ENCODE results near the gene RSPH9. TPM values are rescaled to one million over a fixed set of nuclear protein-coding genes. Genes with fewer than 3 reads are reported as not detected.
"Not testable (repeated sequence)": the region's sequence is repeated elsewhere in the genome, so short reads cannot be mapped to it uniquely, and the experiment has no call there.

Gene RSPH9
- total RNA-seq, 2 experiments from 2014 or later = not detected

- Mint-ChIP-seq H3K36me3 (no peaks in the 10 kb centered on the region), H3K9me3 (no peaks in the 10 kb centered on the region), H3K27me3 (peaks cover 24% of the 10 kb centered on the region), H3K4me3 (no peak overlapping the region), H3K4me1 (no peaks in the 10 kb centered on the region), H3K27ac (no peak overlapping the region)
- no peak for DNase-seq
- ATAC-seq (ENCODE audit: low read depth) = no peak
- POLR2A ChIA-PET = interaction anchor here (1.2 kb wide), 1 partner anchor 7 kb away, joined by 3 read pairs; no protein-coding TSS in a partner anchor
These were observed 50.6 kb downstream of the RSPH9 start for GRCh38 chr6:43695215-43695966.

DNA sequence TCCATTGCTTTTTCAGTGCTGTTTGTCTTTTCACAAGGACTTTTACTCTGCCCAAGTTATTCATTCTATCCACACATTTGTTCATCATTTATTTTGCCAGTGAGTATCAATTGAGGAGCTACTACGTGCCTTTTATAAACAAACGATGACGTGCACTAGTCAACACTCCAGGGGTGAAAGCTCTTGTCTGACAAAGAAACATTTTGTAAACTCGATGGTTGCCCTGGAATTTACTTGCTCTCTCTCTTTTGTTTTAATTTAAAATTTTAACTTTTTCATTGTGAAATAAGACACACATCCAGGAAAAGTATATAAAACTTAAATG is 51.1 kb downstream of the RSPH9 start:
- no peaks in the 10 kb centered on the region for H3K4me1 Mint-ChIP-seq
- no peaks in the 10 kb centered on the region for H3K9me3 Mint-ChIP-seq
- H3K4me3 Mint-ChIP-seq = no peak overlapping the region
- DNase-seq (no peak), ATAC-seq (ENCODE audit: low read depth) (no peak)
- POLR2A ChIA-PET = interaction anchor here (1.2 kb wide), 1 partner anchor 8 kb away, joined by 3 read pairs; no protein-coding TSS in a partner anchor
- peaks cover 26% of the 10 kb centered on the region for H3K27me3 Mint-ChIP-seq
- H3K36me3 Mint-ChIP-seq = no peaks in the 10 kb centered on the region
- H3K27ac Mint-ChIP-seq = no peak overlapping the region

DNA sequence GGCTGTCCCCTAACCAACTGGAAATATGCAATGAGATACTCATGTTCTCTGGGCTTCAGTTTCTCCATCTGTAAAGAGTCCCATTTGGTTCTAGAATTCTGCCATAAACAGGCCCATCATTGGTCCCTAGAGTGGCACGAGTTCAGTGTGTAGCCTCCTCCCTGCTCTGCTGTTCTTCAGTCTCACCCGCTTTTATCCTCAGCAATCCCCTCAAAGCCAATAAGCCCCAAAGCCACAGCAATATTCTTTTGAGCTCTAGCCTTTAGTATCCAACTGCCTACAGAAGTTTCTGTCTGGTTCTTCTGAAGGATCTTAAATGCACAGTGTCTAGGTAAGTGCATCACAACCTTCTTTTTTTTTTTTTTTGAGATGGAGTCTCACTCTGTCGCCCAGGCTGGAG is 52.6 kb downstream of the RSPH9 start:
- no peak for ATAC-seq (ENCODE audit: low read depth)
- DNase-seq = no peak
- Mint-ChIP-seq H3K4me1 (no peaks in the 10 kb centered on the region), H3K9me3 (no peaks in the 10 kb centered on the region), H3K4me3 (no peak overlapping the region), H3K27me3 (peaks cover 28% of the 10 kb centered on the region), H3K27ac (no peak overlapping the region), H3K36me3 (no peaks in the 10 kb centered on the region)
- POLR2A ChIA-PET = no interaction called here

- DNase-seq (no peak), ATAC-seq (ENCODE audit: low read depth) (no peak)
- no peaks in the 10 kb centered on the region for H3K4me1 Mint-ChIP-seq
- no peak overlapping the region for H3K27ac Mint-ChIP-seq
- H3K27me3 Mint-ChIP-seq = peaks cover 34% of the 10 kb centered on the region
- POLR2A ChIA-PET = no interaction called here
- H3K4me3 Mint-ChIP-seq = no peak overlapping the region
- H3K9me3 Mint-ChIP-seq = no peaks in the 10 kb centered on the region
- H3K36me3 Mint-ChIP-seq = no peaks in the 10 kb centered on the region
These were observed 53.9 kb downstream of the RSPH9 start for GRCh38 chr6:43698584-43699349.

DNA sequence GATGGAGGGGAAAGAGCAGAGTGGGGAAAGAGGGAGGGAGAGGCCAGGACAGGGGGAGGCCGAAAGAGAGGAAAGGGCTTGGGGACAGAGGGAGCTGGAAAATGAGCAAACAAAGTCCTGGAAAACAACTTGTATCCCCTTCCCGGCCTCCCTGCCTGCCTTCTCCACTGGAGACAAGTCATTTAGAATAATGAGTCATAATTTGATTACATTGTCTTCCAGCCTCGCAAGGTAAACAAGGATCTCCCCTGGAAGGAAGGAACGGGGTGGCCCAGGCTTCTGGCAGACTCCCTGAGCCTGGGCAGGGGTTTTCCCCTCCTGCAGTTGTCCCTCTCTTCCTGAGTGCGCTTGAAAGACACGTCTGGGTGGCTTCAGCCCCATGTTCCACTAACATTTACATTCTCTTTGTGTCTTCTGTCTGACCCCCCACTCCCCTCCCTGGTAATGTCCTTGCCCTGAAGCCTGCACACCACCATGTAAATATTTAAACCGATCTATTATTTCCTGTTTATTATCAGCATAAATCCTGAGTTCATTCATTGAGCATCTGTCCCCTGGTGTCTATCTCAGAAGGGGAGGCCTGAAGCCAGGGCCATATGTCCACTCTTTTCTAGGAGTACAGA is 54.8 kb downstream of the RSPH9 start:
- POLR2A ChIA-PET = no interaction called here
- no peak overlapping the region for H3K27ac Mint-ChIP-seq
- H3K4me1 Mint-ChIP-seq = no peaks in the 10 kb centered on the region
- DNase-seq (no peak), ATAC-seq (ENCODE audit: low read depth) (no peak)
- peaks cover 40% of the 10 kb centered on the region for H3K27me3 Mint-ChIP-seq
- H3K36me3 Mint-ChIP-seq = no peaks in the 10 kb centered on the region
- no peaks in the 10 kb centered on the region for H3K9me3 Mint-ChIP-seq
- no peak overlapping the region for H3K4me3 Mint-ChIP-seq

GRCh38 chr6:43700939-43701560 is 56.2 kb downstream of the RSPH9 start:
- ATAC-seq (ENCODE audit: low read depth); H3K9me3 Mint-ChIP-seq; H3K4me3 Mint-ChIP-seq; H3K4me1 Mint-ChIP-seq; DNase-seq; H3K36me3 Mint-ChIP-seq; POLR2A ChIA-PET; H3K27ac Mint-ChIP-seq: not testable (repeated sequence)
- H3K27me3 Mint-ChIP-seq = peaks cover 48% of the 10 kb centered on the region

GRCh38 chr6:43702171-43702533 is 57.3 kb downstream of the RSPH9 start:
- H3K27me3 Mint-ChIP-seq = peaks cover 58% of the 10 kb centered on the region

DNA sequence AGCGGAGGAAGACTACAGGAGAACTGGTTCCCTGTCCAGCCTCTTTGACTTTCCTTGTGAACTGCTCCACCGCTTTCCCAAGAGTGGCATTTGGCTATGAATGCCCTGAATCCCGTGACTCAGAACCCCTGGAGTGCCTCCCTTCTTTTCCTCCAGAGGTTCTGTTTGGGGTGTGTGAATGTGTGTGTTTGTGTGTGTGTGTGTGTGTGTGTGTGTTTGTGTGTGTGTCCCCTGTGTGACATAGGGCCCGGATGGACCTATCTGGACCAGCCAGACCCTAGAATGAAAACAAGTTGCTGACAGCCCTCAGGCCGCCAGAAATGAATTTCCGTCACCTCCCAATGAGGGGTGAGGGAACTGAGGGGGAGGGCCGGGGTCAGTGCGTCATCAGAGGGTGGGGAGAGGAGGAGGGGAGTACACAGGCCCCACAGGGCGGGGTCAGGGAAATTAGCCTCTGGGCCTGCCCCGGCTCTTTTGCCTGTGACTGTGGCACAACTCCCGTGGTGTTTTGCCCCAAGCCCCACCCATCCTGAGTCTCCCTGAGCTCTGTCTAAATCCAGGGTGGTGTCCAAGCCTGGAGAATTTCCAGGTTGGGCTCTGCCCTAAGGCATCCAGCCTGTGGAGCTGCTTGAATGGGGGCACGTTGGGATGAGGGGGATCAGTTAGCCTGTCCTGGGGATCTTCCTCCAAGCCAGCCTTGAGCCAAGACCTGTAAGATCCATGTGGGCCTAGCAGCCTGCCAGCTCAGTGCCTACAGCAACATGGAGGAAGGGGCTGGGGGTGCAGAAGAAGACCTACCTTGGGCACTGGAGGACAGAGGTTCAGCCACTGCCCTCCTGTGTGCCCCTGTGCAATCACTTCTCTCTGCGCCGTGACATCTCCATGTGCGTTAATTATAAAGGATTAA is 58.0 kb downstream of the RSPH9 start:
- ATAC-seq (ENCODE audit: low read depth) (peak; percentile 34), DNase-seq (no peak)
- Mint-ChIP-seq H3K4me1 (peaks cover 5% of the 10 kb centered on the region), H3K27ac (peak overlapping the region; percentile 19), H3K36me3 (no peaks in the 10 kb centered on the region), H3K27me3 (peaks cover 60% of the 10 kb centered on the region), H3K4me3 (no peak overlapping the region), H3K9me3 (no peaks in the 10 kb centered on the region)
- POLR2A ChIA-PET = no interaction called here

More at GRCh38 chr6:43702171-43702533, 57.3 kb downstream of the RSPH9 start:
- H3K9me3 Mint-ChIP-seq = no peaks in the 10 kb centered on the region
- no peaks in the 10 kb centered on the region for H3K36me3 Mint-ChIP-seq
- ATAC-seq (ENCODE audit: low read depth) = no peak
- POLR2A ChIA-PET = no interaction called here
- peaks cover 5% of the 10 kb centered on the region for H3K4me1 Mint-ChIP-seq
- H3K27ac Mint-ChIP-seq = no peak overlapping the region
- no peak overlapping the region for H3K4me3 Mint-ChIP-seq
- no peak for DNase-seq

GRCh38 chr6:43703512-43704429 is 58.9 kb downstream of the RSPH9 start:
- Mint-ChIP-seq H3K9me3 (no peaks in the 10 kb centered on the region), H3K4me3 (no peak overlapping the region), H3K27me3 (peaks cover 55% of the 10 kb centered on the region), H3K36me3 (no peaks in the 10 kb centered on the region), H3K27ac (no peak overlapping the region), H3K4me1 (peaks cover 5% of the 10 kb centered on the region)
- DNase-seq (no peak), ATAC-seq (ENCODE audit: low read depth) (no peak)
- POLR2A ChIA-PET = no interaction called here

GRCh38 chr6:43705996-43706395 is 61.2 kb downstream of the RSPH9 start:
- POLR2A ChIA-PET = no interaction called here
- ATAC-seq (ENCODE audit: low read depth) = no peak
- H3K36me3 Mint-ChIP-seq = no peaks in the 10 kb centered on the region

GRCh38 chr6:43706788-43707187 is 62.0 kb downstream of the RSPH9 start:
- no peak overlapping the region for H3K27ac Mint-ChIP-seq
- POLR2A ChIA-PET = no interaction called here
- H3K27me3 Mint-ChIP-seq = peaks cover 53% of the 10 kb centered on the region

More at GRCh38 chr6:43705996-43706395, 61.2 kb downstream of the RSPH9 start:
- H3K27me3 Mint-ChIP-seq = peaks cover 50% of the 10 kb centered on the region
- H3K4me1 Mint-ChIP-seq = peaks cover 14% of the 10 kb centered on the region
- H3K4me3 Mint-ChIP-seq = no peak overlapping the region
- no peaks in the 10 kb centered on the region for H3K9me3 Mint-ChIP-seq
- no peak for DNase-seq
- no peak overlapping the region for H3K27ac Mint-ChIP-seq

DNA sequence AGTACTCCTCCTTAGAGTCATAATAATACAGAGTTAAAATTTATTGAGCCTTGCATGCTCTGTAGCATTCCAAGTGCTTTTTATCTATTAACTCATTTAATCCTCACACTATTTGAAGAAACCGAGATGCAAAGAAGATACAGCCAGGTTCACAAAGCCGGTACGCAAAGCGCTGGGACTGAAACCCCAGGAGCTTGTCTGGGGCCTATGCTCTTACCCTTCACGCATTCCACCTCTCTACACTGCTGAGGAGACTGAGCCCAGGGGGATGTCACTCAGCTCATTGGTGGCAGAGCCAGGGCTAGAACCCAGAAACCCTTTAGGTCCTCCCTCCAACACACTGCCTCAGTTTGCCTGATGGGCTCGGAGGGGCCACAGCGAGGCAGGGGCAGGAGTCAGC is 62.4 kb downstream of the RSPH9 start:
- peaks cover 20% of the 10 kb centered on the region for H3K4me1 Mint-ChIP-seq
- H3K27me3 Mint-ChIP-seq = peaks cover 51% of the 10 kb centered on the region
- no peak overlapping the region for H3K4me3 Mint-ChIP-seq
- no peak overlapping the region for H3K27ac Mint-ChIP-seq
- POLR2A ChIA-PET = no interaction called here
- H3K9me3 Mint-ChIP-seq = no peaks in the 10 kb centered on the region
- ATAC-seq (ENCODE audit: low read depth) (no peak), DNase-seq (no peak)
- no peaks in the 10 kb centered on the region for H3K36me3 Mint-ChIP-seq

More at GRCh38 chr6:43706788-43707187, 62.0 kb downstream of the RSPH9 start:
- ATAC-seq (ENCODE audit: low read depth) (peak; percentile 31), DNase-seq (no peak)
- Mint-ChIP-seq H3K9me3 (no peaks in the 10 kb centered on the region), H3K4me3 (no peak overlapping the region), H3K36me3 (no peaks in the 10 kb centered on the region), H3K4me1 (peaks cover 20% of the 10 kb centered on the region)
